GM18517 (cell line): ENCODE results near the gene CREB3L4.

ENCODE experiments used
- ATAC-seq: cut with Tn5 transposase; IDR thresholded peaks from one replicate; pipeline ENCODE4 v1.9.1; 2021; ENCODE audit warnings: mild to moderate bottlenecking, moderate library complexity; ENCODE audit not compliant: unreplicated experiment

The CREB3L4 gene

GRCh38 chr1:153967107-153967999 is at the start of gene CREB3L4:
CREB3L4 (plus strand) TSS chr1:153967902; CDS start chr1:153968526, 624 bp downstream.
- peak; percentile 82 for ATAC-seq

- ATAC-seq = no peak
Observed at GRCh38 chr1:153919876-153920852, 47.5 kb upstream of the CREB3L4 start.

GRCh38 chr1:153921080-153921802 is 46.5 kb upstream of the CREB3L4 start:
- no peak for ATAC-seq

- ATAC-seq = no peak
Observed at GRCh38 chr1:153921803-153922075, 46.0 kb upstream of the CREB3L4 start.

- ATAC-seq = peak; percentile 13
Observed at GRCh38 chr1:153922076-153922971, 45.4 kb upstream of the CREB3L4 start.

- ATAC-seq = peak; percentile 89
Observed at GRCh38 chr1:153922972-153923925, 44.5 kb upstream of the CREB3L4 start, which contains the start of gene GATAD2B. GATAD2B (minus strand) TSS chr1:153922972; CDS start chr1:153828347, 94,625 bp downstream.

- ATAC-seq = no peak
Observed at GRCh38 chr1:153926405-153926804, 41.3 kb upstream of the CREB3L4 start.

- no peak for ATAC-seq
Observed at GRCh38 chr1:153928245-153928644, 39.5 kb upstream of the CREB3L4 start.

- ATAC-seq = no peak
Observed at GRCh38 chr1:153928791-153929341, 38.8 kb upstream of the CREB3L4 start.

- no peak for ATAC-seq
Observed at GRCh38 chr1:153929426-153929825, 38.3 kb upstream of the CREB3L4 start.

- ATAC-seq = no peak
Observed at GRCh38 chr1:153929981-153930948, 37.4 kb upstream of the CREB3L4 start.

GRCh38 chr1:153932156-153933131 is 35.3 kb upstream of the CREB3L4 start:
- ATAC-seq = no peak

GRCh38 chr1:153933430-153933829 is 34.3 kb upstream of the CREB3L4 start:
- no peak for ATAC-seq

GRCh38 chr1:153933955-153934354 is 33.7 kb upstream of the CREB3L4 start:
- no peak for ATAC-seq

- ATAC-seq = no peak
Observed at GRCh38 chr1:153934746-153935145, 33.0 kb upstream of the CREB3L4 start.
